CD4-positive, alpha-beta T cell treated with Interleukin-17A for 1 hour (primary cell): ENCODE results near the gene FTCDNL1.

Experiments used
- DNase-seq: peaks from one replicate; pipeline ENCODE4 v3.0.0-alpha.2; 2020

FTCDNL1 gene

GRCh38 chr2:199841409-199841808 lies 9.6 kb downstream of the FTCDNL1 start:
- DNase-seq, result no peak

GRCh38 chr2:199838399-199838798 lies 12.6 kb downstream of the FTCDNL1 start:
- no peak for DNase-seq

GRCh38 chr2:199836943-199837342 lies 14.0 kb downstream of the FTCDNL1 start:
- DNase-seq, result no peak

GRCh38 chr2:199833525-199833924 lies 17.5 kb downstream of the FTCDNL1 start:
- DNase-seq, result no peak

- DNase-seq, result no peak
These were observed 20.5 kb downstream of the FTCDNL1 start for GRCh38 chr2:199830531-199830930.

GRCh38 chr2:199829628-199830027 lies 21.4 kb downstream of the FTCDNL1 start:
- DNase-seq, result no peak

- DNase-seq, result no peak
These were observed 31.2 kb downstream of the FTCDNL1 start for GRCh38 chr2:199819746-199820145.

- DNase-seq, result no peak
These were observed 32.2 kb downstream of the FTCDNL1 start for GRCh38 chr2:199818754-199819153.

GRCh38 chr2:199818026-199818425 lies 33.0 kb downstream of the FTCDNL1 start:
- DNase-seq, result no peak

- DNase-seq, result no peak
These were observed 36.2 kb downstream of the FTCDNL1 start for GRCh38 chr2:199814817-199815211.

GRCh38 chr2:199814101-199814816 lies 36.7 kb downstream of the FTCDNL1 start:
- DNase-seq, result no peak

- no peak for DNase-seq
These were observed 38.5 kb downstream of the FTCDNL1 start for GRCh38 chr2:199812493-199812892.

- no peak for DNase-seq
These were observed 39.6 kb downstream of the FTCDNL1 start for GRCh38 chr2:199811346-199811745.

- no peak for DNase-seq
These were observed 40.4 kb downstream of the FTCDNL1 start for GRCh38 chr2:199810422-199811171.

GRCh38 chr2:199807966-199808365 lies 43.0 kb downstream of the FTCDNL1 start:
- DNase-seq, result no peak

- DNase-seq, result no peak
These were observed 44.8 kb downstream of the FTCDNL1 start for GRCh38 chr2:199806179-199806578.

GRCh38 chr2:199804831-199805230 lies 46.2 kb downstream of the FTCDNL1 start:
- DNase-seq, result no peak

GRCh38 chr2:199798831-199799580 lies 52.0 kb downstream of the FTCDNL1 start:
- no peak for DNase-seq

- DNase-seq, result no peak
These were observed 53.3 kb downstream of the FTCDNL1 start for GRCh38 chr2:199797431-199798403.

GRCh38 chr2:199792381-199792780 lies 58.6 kb downstream of the FTCDNL1 start:
- DNase-seq, result no peak

- DNase-seq, result no peak
These were observed 59.7 kb downstream of the FTCDNL1 start for GRCh38 chr2:199791326-199791725.

- DNase-seq, result no peak
These were observed 66.5 kb downstream of the FTCDNL1 start for GRCh38 chr2:199784512-199784911.
